Peyer's patch (tissue), 4 donors: ENCODE measurements around the gene CMYA5.

Source experiments
- POLR2A ChIP-seq, 2 donors: fragments of 450-650 bp; IDR thresholded peaks; one replicate each; pipeline ENCODE4 v1.5.1; 2017; ENCODE audit warnings: antibody characterized with exemption in 2 of 2, mild to moderate bottlenecking in 2 of 2, moderate library complexity in 2 of 2
- TF ChIP-seq, protein P1 (sequence below), 6 experiments: fragments of 450-650 bp in 4 of 6; fragments of 200-600 bp in 2 of 6; sonication (generic) in 1 of 6; IDR thresholded peaks; one replicate each; pipeline ENCODE4 v1.5.1; 2017 to 2019; ENCODE audit warnings: antibody characterized with exemption in 6 of 6, mild to moderate bottlenecking in 3 of 6, moderate library complexity in 1 of 6

DNA sequence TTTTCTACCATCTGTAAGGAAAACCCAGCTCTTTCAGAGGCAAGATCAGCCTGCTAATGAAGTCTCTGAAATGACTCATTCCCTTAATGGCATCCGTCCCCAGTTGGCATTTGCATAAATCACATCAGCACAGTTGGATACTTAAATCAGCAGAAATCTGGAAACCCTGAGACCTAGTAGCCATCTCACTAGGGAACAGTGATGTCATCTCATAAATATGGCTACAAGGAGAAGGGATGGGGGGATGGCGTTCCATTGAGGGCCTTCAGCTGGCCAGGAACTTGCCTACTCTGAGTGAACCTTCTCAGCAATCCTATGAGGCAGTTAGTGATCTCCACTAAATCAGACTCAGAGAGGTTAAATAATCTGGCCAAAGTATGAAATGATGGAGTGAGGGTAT lies 81.8 kb downstream of the CMYA5 start:
- TF ChIP-seq, protein P1, sequence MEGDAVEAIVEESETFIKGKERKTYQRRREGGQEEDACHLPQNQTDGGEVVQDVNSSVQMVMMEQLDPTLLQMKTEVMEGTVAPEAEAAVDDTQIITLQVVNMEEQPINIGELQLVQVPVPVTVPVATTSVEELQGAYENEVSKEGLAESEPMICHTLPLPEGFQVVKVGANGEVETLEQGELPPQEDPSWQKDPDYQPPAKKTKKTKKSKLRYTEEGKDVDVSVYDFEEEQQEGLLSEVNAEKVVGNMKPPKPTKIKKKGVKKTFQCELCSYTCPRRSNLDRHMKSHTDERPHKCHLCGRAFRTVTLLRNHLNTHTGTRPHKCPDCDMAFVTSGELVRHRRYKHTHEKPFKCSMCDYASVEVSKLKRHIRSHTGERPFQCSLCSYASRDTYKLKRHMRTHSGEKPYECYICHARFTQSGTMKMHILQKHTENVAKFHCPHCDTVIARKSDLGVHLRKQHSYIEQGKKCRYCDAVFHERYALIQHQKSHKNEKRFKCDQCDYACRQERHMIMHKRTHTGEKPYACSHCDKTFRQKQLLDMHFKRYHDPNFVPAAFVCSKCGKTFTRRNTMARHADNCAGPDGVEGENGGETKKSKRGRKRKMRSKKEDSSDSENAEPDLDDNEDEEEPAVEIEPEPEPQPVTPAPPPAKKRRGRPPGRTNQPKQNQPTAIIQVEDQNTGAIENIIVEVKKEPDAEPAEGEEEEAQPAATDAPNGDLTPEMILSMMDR (IDR thresholded peaks at IDR 0.05): no peak
- no peak for TF ChIP-seq POLR2A (IDR thresholded peaks at IDR 0.05)
